ENCODE data around the gene GXYLT1.
"Not testable (repeated sequence)": the region's sequence is repeated elsewhere in the genome, so short reads cannot be mapped to it uniquely, and the experiment has no call there.

Gene GXYLT1

DNA sequence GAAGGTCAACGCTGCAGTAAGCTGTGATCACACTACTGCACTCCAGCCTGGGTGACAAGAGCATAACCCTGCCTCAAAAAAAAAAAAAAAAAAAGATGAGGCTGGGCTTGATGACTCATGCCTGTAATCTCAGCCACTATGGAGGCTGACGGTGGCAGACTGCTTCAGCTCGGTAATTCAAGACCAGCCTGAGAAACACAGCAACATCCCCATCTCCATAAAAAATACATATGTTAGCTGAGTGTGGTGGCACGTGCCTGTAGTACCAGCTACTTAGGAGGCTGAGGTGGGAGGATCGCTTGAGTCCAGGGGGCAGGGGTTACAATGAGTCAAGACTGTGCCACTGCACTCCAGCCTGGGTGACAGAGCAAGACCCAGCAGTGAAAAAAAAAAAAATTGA lies 50.4 kb downstream of the GXYLT1 start:
- no peak for DNase-seq

DNA sequence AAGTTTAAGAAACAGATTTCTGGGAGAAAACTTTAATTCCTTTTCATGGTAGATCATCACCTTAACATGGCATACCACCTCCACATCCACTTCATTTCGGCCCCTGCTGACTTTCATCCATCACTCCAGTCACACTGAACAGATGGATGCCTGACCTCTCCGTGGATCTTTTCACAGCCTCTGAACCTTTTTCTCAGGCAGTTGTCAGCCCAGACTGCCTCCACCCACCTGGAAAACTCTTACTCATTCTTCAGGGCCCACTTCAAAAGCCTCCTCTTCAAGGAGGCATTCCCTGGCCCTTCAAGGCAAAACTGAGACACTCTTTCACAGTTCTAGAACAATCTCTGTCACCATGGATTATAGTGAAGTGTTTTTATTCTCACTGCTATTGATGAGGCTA lies 52.9 kb downstream of the GXYLT1 start:
- no peak for DNase-seq

DNA sequence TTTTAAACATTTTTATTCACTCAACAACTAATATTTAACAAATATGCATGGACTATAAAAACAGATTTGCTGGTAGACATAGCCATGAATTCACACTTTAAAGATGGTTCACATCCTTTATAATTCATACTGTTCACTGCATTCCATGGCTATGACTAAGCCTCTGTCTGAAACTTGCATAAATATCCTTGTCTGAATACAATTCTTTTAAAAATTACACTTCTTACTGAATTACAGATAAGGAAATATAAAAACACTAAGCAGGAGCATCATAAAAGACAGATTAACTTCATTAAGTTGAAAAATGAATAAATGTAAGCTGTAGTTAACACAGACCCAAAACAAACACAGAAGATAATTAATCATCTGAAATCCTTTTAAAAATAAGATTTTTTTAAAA lies 53.8 kb downstream of the GXYLT1 start:
- DNase-seq, result no peak

DNA sequence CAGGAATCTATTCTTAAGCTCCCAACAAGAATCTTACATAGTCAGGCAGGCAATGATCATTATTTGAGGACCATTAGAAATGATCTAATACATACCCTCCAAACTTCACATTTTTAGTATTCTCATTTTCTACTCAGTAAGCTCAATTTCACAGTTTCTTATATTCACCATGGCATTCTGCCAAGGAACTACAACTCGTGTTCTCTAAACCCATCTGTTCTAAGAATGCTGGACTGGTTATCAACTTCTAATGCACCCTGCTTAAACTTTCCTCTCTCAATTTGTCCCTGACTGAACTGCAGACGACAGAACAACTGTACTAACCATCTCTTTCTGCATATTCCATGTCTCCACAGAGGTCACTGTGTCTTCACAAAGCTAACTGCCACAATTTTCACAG lies 58.6 kb downstream of the GXYLT1 start:
- DNase-seq, result no peak

DNA sequence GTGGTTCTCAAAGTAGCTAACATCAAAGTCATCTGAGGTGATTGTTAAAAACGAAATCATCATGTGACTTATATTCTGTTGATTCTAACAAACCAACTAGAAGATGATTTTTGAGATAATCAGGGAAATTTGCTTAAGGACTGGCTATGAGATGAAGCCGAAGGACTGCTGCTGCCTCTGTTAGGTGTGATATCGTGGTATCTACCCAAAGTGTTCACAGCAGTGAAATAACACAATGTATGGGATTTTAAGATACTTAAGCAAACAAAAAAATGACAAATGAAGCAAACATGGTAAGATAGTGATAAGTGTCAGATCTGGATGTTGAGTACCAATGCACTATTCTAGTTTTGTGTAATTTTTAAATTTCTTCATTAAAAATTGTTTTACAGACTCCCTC lies 59.1 kb downstream of the GXYLT1 start:
- no peak for DNase-seq

DNA sequence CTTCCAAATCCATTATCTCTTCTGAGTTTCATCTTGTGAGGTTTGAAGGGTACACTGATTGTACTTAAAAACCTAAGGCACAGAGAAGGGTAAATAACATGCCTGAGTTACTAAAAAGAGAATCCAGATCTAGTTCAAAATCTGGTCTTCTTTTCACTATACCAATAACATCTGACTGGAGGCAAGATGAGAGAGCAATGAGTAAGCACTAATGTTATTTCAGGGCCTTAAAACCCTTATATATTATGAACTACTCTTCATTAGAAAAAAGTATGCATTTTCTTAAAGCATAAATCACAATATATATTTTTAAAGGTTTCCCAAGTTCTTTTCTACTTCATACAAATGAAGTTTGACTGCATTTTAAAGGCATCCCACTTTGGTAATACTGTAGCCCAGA lies 60.2 kb downstream of the GXYLT1 start:
- DNase-seq, result no peak

DNA sequence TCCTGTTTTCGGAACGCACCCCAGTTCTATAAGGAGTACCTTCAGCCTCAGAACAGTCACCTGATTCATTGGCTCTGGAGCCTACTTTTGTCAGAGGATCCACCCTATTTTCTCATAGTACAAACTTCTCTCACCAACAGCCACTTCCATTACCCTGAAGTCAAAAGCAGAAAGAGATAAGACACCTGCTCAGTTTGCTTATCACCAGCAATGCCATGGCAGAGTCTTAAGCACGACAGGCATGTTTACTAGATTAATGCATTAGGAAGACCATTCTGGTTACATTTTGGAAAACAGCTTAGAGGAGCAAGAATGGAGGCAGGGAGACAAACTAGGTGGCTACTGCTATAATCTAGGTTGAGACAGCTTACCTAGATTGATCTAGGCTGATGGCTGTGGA lies 67.7 kb downstream of the GXYLT1 start:
- DNase-seq, result no peak

DNA sequence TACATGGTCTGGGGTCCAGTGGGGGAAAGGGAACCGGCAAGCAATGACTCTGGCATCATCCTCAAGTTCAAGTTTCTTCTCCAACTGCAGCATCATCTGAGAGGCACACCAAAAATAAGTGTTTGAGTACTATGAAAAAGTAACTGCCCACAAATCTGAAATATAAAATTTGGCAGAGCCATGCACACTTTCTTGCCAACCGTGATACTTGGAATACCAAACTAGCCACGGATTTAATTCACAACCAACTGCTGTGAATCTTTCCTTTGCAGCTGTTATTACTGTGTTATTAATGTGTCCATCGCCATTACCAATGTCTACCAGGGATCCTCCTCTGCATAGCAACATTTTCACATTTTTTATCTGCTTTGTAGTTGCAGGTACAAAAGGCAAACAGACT lies 74.6 kb downstream of the GXYLT1 start:
- no peak for DNase-seq

DNA sequence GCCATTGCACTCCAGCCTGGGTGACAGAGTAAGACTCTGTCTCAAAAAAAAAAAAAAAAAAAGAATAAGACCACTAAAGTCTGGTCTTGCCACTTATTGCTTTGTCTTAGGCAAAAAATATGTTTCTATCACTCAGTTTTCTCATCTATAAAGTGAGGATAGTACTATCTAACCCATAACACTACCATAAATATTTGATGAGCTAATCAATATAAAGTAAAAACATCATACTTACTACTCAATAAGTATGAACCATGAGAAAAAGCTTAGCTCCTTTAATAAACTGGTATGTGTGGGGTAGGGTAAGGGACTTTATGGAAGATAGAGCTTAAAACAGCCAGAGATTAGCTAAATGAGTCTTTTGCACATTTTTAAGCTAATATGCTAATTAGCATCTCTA lies 85.5 kb downstream of the GXYLT1 start:
- no peak for DNase-seq

DNA sequence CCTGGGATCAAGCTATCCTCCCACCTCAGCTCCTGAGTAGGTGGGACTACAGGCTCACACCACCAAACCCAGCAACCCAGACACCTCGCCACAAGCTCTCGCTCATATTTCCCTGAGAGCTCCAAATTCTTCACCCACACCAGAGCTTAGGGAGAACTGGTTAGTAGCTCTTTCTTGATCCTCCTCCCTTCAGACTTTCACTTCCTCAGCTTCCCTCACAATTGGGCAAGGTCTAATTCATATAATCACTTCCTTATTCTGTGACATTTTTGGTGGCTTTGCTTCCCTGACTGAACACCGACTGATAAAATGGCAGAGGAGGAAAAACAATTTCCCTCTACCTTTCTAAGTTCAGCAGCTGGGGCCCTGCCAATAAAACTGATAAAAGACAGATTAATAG lies 88.5 kb downstream of the GXYLT1 start:
- no peak for DNase-seq

DNA sequence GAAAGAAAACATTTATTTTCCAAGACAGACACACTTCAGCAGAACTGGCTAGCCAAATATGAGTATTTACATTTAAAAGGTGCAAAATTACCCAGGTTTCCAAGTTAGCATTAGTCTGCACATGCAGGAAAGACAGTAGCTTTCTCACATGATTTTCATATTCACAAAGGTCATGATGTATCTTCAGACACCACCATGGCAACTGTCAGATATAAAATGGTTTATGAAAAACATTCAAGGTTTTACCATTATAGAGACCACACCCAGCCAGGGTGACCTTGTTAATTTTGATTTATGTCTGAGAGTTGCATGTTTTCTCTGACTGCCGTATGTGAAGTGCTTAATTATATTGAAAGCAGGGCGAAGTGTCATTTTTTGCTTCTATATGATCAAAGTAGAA lies 91.2 kb downstream of the GXYLT1 start:
- DNase-seq, result no peak

DNA sequence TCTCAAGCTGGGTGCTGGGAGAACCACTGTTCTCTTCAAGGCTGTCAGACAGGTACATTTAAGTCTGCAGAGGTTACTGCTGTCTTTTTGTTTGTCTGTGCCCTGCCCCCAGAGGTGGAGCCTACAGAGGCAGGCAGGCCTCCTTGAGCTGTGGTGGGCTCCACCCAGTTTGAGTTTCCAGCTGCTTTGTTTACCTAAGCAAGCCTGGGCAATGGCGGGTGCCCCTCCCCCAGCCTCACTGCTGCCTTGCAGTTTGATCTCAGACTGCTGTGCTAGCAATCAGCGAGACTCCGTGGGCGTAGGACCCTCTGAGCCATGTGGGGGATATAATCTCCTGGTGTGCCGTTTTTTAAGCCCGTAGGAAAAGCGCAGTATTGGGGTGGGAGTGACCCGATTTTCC lies 95.7 kb downstream of the GXYLT1 start:
- DNase-seq, result not testable (repeated sequence)

DNA sequence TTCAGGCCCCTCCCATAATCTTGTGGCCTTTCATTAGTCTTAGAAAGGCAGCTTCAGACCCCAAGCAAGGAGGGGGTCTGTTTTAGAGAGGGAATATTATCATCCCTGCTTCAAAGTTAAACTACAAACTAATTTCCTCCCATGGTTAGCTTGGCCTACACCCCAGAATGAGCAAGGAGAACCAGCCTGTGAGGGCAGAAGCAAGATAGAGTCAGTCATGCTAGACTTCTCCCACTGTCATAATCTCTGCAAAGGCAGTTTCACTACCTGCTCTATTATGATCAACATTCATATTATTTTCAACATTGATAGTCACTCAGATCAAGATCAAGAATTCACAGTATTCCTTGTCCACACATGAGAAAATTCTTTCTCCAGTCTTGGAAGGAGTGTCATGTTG lies 105.1 kb downstream of the GXYLT1 start:
- no peak for DNase-seq

DNA sequence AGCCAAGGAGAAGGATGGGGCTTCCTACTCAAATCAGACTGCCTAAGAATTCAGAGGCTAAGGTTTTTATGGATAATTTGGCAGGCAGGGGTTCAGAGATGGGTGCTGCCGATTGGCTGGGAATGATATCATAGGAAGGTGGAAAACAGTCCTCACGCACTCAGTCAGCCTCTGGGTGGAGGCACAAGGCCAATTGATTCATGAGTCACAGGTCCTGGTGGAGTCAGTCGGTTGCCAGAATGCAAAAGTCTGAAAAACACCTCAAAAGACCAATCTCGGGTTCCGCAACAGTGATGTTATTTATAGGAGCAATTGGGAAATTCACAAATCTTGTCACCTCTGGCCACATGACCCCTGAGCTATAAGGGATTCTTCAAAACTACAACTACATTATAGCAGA lies 105.5 kb downstream of the GXYLT1 start:
- DNase-seq, result no peak

DNA sequence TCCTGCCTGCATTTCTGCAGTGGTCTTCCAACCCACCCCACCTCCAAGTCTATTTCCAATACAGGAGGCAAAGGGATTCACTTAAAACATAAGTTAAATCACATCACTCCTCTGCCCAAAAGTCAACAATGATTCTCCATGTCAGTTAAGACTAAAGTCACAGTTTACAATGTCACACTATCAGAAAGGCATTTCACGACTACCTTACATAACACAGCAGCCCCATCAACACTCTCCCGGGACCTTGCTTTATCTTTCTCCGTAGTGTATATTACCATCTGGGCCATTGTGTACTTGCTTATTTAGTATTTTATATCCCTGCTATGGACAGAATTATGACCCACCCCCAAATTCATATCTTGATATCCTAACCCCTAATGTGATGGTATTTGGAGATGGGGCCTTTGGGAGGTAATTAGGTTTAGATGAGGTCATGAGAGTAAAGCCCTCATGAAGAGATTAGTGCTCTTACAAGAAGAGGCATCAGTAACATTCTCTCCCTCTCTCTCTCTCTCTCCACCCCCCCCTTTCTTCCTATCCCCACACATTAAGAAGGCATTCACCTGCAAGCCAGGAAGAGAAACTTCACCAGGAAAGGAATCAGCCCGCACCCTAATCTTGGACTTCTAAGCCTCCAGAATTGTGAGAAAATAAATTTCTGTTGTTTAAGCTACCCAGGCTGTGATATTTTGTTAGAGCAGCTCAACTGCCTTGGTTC lies 112.7 kb downstream of the GXYLT1 start:
- DNase-seq, result no peak

Data from left hindlimb (tissue), 1 donor.